Measurements from ENCODE around the gene MAP4K5. TPM values are rescaled to one million over a fixed set of nuclear protein-coding genes. Genes with fewer than 3 reads are reported as not detected.

Gene MAP4K5
- total and polyA plus RNA-seq, 4 donors: 7.7 to 47.1 (median 19.3) TPM

DNA sequence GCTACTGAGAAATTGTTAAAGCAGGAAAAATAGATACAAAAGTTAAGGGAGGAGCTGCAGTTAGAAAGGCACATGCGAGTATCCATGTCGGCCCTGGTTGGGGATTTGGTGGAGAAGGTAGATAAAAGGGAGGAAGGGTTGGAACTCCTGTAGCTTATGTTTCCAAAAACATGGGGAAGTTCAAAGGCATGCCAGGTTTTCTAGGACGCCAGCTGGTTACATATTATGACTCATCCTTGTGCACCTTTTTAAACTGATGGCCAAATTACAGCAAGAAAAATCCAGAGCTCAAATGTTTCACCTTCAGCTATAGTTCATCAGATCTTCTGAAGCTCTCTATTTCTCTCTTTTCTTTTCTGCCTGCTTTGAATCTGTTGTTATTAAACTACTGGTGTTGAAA, 13.2 kb upstream of the MAP4K5 start (continued):
- TF ChIP-seq, protein P1, sequence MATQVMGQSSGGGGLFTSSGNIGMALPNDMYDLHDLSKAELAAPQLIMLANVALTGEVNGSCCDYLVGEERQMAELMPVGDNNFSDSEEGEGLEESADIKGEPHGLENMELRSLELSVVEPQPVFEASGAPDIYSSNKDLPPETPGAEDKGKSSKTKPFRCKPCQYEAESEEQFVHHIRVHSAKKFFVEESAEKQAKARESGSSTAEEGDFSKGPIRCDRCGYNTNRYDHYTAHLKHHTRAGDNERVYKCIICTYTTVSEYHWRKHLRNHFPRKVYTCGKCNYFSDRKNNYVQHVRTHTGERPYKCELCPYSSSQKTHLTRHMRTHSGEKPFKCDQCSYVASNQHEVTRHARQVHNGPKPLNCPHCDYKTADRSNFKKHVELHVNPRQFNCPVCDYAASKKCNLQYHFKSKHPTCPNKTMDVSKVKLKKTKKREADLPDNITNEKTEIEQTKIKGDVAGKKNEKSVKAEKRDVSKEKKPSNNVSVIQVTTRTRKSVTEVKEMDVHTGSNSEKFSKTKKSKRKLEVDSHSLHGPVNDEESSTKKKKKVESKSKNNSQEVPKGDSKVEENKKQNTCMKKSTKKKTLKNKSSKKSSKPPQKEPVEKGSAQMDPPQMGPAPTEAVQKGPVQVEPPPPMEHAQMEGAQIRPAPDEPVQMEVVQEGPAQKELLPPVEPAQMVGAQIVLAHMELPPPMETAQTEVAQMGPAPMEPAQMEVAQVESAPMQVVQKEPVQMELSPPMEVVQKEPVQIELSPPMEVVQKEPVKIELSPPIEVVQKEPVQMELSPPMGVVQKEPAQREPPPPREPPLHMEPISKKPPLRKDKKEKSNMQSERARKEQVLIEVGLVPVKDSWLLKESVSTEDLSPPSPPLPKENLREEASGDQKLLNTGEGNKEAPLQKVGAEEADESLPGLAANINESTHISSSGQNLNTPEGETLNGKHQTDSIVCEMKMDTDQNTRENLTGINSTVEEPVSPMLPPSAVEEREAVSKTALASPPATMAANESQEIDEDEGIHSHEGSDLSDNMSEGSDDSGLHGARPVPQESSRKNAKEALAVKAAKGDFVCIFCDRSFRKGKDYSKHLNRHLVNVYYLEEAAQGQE (IDR thresholded peaks at IDR 0.05): no peak

DNA sequence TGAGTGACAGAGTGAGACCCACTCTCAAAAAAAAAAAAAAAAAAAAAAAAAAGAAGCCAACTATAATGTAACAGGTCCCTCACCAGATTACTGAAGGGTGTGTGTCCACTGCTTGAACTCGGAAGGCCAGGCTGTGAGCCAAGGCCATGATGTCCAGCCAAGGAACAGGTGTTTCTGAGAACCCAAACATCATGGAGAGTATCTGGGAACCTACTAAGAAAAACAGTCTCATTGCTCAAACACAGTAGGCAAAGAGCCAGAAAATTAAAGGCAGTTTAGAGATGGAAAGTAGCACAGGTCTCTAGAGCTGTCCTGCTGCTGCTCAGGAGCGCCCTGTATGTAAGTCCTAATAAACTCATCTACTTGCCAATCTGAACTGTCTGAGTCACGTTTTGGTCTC, 12.5 kb upstream of the MAP4K5 start:
- no peak overlapping the region for H3K27ac ChIP-seq (ENCODE audit: low read depth in 1 of 2, low read length in 2 of 2)
- DNase-seq (ENCODE audit: low spot score): no peak
- 84% methylated on average over 3 of the region's 3 CpGs for WGBS
- no peaks in the 10 kb centered on the region for H3K27me3 ChIP-seq (ENCODE audit: control insufficient read depth in 4 of 4, insufficient read depth in 4 of 4, low read length in 3 of 4)
- H3K4me3 ChIP-seq (ENCODE audit: low read depth in 1 of 3, low read length in 3 of 3): no peak overlapping the region
- TF ChIP-seq NR2F2 (IDR thresholded peaks at IDR 0.05) (no peak), FOXA2 (IDR thresholded peaks at IDR 0.05) (no peak), HNF4A (conservative IDR thresholded peaks at IDR 0.05) (no peak), YY1 (IDR thresholded peaks at IDR 0.05) (no peak), JUND (IDR thresholded peaks at IDR 0.05) (no peak), SP1 (IDR thresholded peaks at IDR 0.05) (no peak), GABPA (IDR thresholded peaks at IDR 0.05 in 1 of 2, conservative IDR thresholded peaks at IDR 0.05 in 1 of 2) (no peak)
- TF ChIP-seq, protein P1 (IDR thresholded peaks at IDR 0.05): no peak
- TF ChIP-seq, protein P2, sequence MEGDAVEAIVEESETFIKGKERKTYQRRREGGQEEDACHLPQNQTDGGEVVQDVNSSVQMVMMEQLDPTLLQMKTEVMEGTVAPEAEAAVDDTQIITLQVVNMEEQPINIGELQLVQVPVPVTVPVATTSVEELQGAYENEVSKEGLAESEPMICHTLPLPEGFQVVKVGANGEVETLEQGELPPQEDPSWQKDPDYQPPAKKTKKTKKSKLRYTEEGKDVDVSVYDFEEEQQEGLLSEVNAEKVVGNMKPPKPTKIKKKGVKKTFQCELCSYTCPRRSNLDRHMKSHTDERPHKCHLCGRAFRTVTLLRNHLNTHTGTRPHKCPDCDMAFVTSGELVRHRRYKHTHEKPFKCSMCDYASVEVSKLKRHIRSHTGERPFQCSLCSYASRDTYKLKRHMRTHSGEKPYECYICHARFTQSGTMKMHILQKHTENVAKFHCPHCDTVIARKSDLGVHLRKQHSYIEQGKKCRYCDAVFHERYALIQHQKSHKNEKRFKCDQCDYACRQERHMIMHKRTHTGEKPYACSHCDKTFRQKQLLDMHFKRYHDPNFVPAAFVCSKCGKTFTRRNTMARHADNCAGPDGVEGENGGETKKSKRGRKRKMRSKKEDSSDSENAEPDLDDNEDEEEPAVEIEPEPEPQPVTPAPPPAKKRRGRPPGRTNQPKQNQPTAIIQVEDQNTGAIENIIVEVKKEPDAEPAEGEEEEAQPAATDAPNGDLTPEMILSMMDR (IDR thresholded peaks at IDR 0.05; ENCODE audit: low read depth, low read length, missing input control): no peak
- H3K9ac ChIP-seq (ENCODE audit: low read depth in 1 of 2, low read length in 2 of 2): no peak overlapping the region
- H3K9me3 ChIP-seq (ENCODE audit: control insufficient read depth in 4 of 4, low read length in 3 of 4): no peaks in the 10 kb centered on the region
- H3K36me3 ChIP-seq (ENCODE audit: control insufficient read depth in 4 of 4, insufficient read depth in 3 of 4, low read depth in 1 of 4, low read length in 3 of 4): no peaks in the 10 kb centered on the region
- no peaks in the 10 kb centered on the region for H3K4me1 ChIP-seq (ENCODE audit: control insufficient read depth in 4 of 4, insufficient read depth in 4 of 4, low read length in 3 of 4)

DNA sequence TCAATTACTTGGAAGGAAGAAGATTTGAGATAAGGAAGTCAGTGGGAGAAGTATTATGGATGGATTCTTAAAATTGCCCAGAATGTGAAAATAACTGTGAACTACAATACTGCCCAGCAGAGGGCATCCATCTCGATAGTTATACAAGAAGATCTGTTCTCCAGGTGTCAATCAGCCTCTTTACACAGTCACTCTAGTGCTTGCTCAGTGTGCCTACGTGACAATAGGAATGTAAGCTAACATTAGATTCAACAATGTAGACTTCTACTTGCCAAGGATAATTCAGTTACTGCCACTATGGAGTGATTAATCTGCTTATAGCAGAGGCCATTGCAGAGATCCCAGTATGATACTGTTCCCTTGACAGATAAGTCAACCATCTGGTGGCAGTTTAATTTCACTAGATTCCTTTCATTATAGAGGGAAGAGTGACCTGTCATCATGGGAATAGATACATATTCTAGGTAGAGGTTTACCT, 10.6 kb upstream of the MAP4K5 start:
- no peaks in the 10 kb centered on the region for H3K9me3 ChIP-seq (ENCODE audit: control insufficient read depth in 4 of 4, low read length in 3 of 4)
- H3K36me3 ChIP-seq (ENCODE audit: control insufficient read depth in 4 of 4, insufficient read depth in 3 of 4, low read depth in 1 of 4, low read length in 3 of 4): no peaks in the 10 kb centered on the region
- H3K27me3 ChIP-seq (ENCODE audit: control insufficient read depth in 4 of 4, insufficient read depth in 4 of 4, low read length in 3 of 4): no peaks in the 10 kb centered on the region
- no peaks in the 10 kb centered on the region for H3K4me1 ChIP-seq (ENCODE audit: control insufficient read depth in 4 of 4, insufficient read depth in 4 of 4, low read length in 3 of 4)
- no peak for DNase-seq (ENCODE audit: low spot score)
- no peak overlapping the region for H3K27ac ChIP-seq (ENCODE audit: low read depth in 1 of 2, low read length in 2 of 2)
- H3K4me3 ChIP-seq (ENCODE audit: low read depth in 1 of 3, low read length in 3 of 3): no peak overlapping the region
- H3K9ac ChIP-seq (ENCODE audit: low read depth in 1 of 2, low read length in 2 of 2): no peak overlapping the region
- 4% methylated on average over 2 of the region's 2 CpGs for WGBS
- TF ChIP-seq HNF4A (conservative IDR thresholded peaks at IDR 0.05): no peak
- TF ChIP-seq SP1 (IDR thresholded peaks at IDR 0.05): no peak
- TF ChIP-seq RXRA (IDR thresholded peaks at IDR 0.05): no peak
- TF ChIP-seq, protein P2 (IDR thresholded peaks at IDR 0.05; ENCODE audit: low read depth, low read length, missing input control): peak; percentile 49
- TF ChIP-seq RAD21 (IDR thresholded peaks at IDR 0.05): peak; percentile 62 to 78

Data from liver (tissue), 9 donors.